Prostate gland (tissue), 2 donors: ENCODE measurements around the gene ZMYM3.

Experiments
- POLR2A ChIP-seq: fragments of 450-650 bp; IDR thresholded peaks from one replicate; pipeline ENCODE4 v1.6.1; 2016; ENCODE audit warnings: antibody characterized with exemption, mild to moderate bottlenecking
- TF ChIP-seq, protein P1 (sequence below), 4 experiments: fragments of 200-600 bp in 2 of 4; fragments of 450-650 bp in 2 of 4; sonication (generic) in 2 of 4; IDR thresholded peaks; 1 replicate in 3 of 4; 2 replicates in 1 of 4; pipeline ENCODE4 v1.5.1; 2016 to 2019; ENCODE audit warnings: antibody characterized with exemption in 4 of 4, mild to moderate bottlenecking in 2 of 4, moderate library complexity in 2 of 4

DNA sequence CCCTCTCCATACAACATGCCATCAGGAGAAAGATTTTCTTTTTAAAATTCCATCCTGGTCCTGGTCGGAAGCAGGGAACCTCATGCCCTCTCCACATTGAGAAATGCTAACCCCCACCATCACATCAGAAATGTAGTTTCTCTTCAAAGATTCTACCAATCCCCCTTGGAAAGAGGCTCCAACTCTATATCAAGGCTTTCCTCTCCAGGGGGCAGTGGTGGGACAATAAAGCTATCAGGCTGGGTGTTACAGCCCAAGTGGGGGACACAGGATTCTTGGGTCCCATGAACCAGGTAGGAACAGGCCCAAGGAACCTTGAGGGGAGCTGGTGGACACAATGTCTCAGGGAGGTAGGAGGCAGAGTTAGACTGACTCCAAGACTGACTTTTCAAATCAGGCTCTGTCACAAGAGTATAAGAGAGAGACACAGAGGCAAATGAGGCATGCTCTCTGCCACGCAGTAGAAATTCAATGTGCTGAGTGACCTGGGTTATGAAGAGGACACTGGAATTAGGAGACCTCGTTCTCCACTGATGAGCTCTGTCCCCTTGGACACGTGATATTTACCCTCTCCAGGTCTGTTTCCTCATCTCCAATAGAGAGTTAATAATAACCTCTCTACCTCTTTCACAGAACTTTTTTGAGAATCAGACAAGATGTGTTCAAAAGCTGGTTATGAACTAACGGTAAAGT, 26.4 kb downstream of the ZMYM3 start:
- TF ChIP-seq, protein P1, sequence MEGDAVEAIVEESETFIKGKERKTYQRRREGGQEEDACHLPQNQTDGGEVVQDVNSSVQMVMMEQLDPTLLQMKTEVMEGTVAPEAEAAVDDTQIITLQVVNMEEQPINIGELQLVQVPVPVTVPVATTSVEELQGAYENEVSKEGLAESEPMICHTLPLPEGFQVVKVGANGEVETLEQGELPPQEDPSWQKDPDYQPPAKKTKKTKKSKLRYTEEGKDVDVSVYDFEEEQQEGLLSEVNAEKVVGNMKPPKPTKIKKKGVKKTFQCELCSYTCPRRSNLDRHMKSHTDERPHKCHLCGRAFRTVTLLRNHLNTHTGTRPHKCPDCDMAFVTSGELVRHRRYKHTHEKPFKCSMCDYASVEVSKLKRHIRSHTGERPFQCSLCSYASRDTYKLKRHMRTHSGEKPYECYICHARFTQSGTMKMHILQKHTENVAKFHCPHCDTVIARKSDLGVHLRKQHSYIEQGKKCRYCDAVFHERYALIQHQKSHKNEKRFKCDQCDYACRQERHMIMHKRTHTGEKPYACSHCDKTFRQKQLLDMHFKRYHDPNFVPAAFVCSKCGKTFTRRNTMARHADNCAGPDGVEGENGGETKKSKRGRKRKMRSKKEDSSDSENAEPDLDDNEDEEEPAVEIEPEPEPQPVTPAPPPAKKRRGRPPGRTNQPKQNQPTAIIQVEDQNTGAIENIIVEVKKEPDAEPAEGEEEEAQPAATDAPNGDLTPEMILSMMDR (IDR thresholded peaks at IDR 0.05): no peak
- TF ChIP-seq POLR2A: no peak
